HEK293 (cell line): ENCODE results near the gene NEU3.

Experiments used
- CTCF ChIA-PET: fragments of 350-600 bp; formaldehyde crosslinking; extraction: SDS; loops from one replicate; lab custom pipeline; 2021; ENCODE audit warnings: antibody characterized with exemption; lab: Yijun Ruan, JAX
- POLR2A ChIA-PET: fragments of 300-600 bp; formaldehyde crosslinking; extraction: SDS; loops from one replicate; lab custom pipeline; 2020; ENCODE audit warnings: antibody characterized with exemption, inconsistent platforms; lab: Yijun Ruan, JAX
- H3K27ac ChIP-seq: fragments of 200-500 bp; sonication (Bioruptor generic); 2 replicates; pipeline ENCODE4 v1.5.1; 2014; ENCODE audit warnings: low read depth, low read length, control low read depth, inconsistent platforms; ENCODE audit errors: extremely low read depth
- H3K36me3 ChIP-seq, 2 experiments: fragments of 200-500 bp in 1 of 2; sonication (Bioruptor generic) in 1 of 2; 1 replicate in 1 of 2; 2 replicates in 1 of 2; pipeline ENCODE4 v1.5.1; 2014 to 2017; ENCODE audit warnings: inconsistent platforms in 2 of 2, low read length in 2 of 2; ENCODE audit not compliant: control insufficient read depth in 2 of 2, insufficient read depth in 1 of 2
- H3K4me1 ChIP-seq: fragments of 200-500 bp; sonication (Bioruptor generic); 2 replicates; pipeline ENCODE4 v1.5.1; 2014; ENCODE audit warnings: mild to moderate bottlenecking, low read length, inconsistent platforms; ENCODE audit not compliant: control insufficient read depth, insufficient read depth
- H3K4me3 ChIP-seq: 2 replicates; pipeline ENCODE4 v1.5.1; 2011; ENCODE audit warnings: low read depth, mild to moderate bottlenecking, control low read depth, low read length, moderate library complexity
- H3K9me3 ChIP-seq: fragments of 200-500 bp; sonication (Bioruptor generic); 2 replicates; pipeline ENCODE4 v1.5.1; 2014; ENCODE audit warnings: low read depth, low read length, inconsistent platforms; ENCODE audit not compliant: control insufficient read depth, insufficient read depth
- SP3 ChIP-seq: fragments of 450-650 bp; formaldehyde crosslinking; IDR thresholded peaks from 2 replicates; pipeline ENCODE4 v1.5.1; 2016; ENCODE audit warnings: missing biosample characterization, missing genetic modification characterization
- YY1 ChIP-seq: fragments of 450-650 bp; formaldehyde crosslinking; IDR thresholded peaks from 2 replicates; pipeline ENCODE4 v1.5.1; 2018; ENCODE audit warnings: missing biosample characterization, missing genetic modification characterization
- ZNF112 ChIP-seq: fragments of 450-650 bp; formaldehyde crosslinking; IDR thresholded peaks from 2 replicates; pipeline ENCODE4 v1.5.0; 2017; ENCODE audit warnings: missing biosample characterization, missing genetic modification characterization
- ZNF114 ChIP-seq: fragments of 450-650 bp; formaldehyde crosslinking; IDR thresholded peaks from 2 replicates; pipeline ENCODE4 v1.5.0; 2017; ENCODE audit warnings: missing biosample characterization, missing genetic modification characterization
- ZNF623 ChIP-seq: fragments of 450-650 bp; formaldehyde crosslinking; IDR thresholded peaks from 2 replicates; pipeline ENCODE4 v1.5.1; 2016; ENCODE audit warnings: missing biosample characterization, missing genetic modification characterization
- ZNF777 ChIP-seq: fragments of 450-650 bp; formaldehyde crosslinking; IDR thresholded peaks from 2 replicates; pipeline ENCODE4 v1.5.1; 2017; ENCODE audit warnings: missing biosample characterization, missing genetic modification characterization, borderline replicate concordance
- TF ChIP-seq, protein P1 (sequence below): fragments of 450-650 bp; formaldehyde crosslinking; IDR thresholded peaks from 2 replicates; pipeline ENCODE4 v1.5.1; 2016; ENCODE audit warnings: missing biosample characterization, missing genetic modification characterization

NEU3 gene

DNA sequence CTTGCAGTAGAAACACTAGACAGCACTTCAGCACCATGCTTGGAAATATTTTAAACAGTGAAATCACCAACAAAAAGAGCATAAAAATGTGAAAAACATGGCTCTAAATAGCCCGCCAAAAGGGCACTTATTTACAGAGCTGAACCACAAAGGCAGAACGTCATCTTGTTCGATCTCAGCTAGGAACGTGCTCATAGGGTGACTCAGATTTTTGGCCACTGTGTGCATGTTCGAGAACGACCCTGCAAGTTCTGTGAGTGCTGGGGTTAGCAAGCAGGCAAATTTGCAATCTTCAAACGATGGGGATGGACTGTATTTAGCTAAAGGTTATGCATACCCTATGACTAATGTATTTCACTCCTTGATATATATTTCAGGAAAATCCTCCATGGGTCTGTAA, 77.3 kb downstream of the NEU3 start:
- Histone ChIP-seq H3K27ac (no peak overlapping the region), H3K4me3 (no peak overlapping the region), H3K4me1 (no peaks in the 10 kb centered on the region), H3K36me3 (no peaks in the 10 kb centered on the region), H3K9me3 (no peaks in the 10 kb centered on the region)
- ChIA-PET POLR2A (interaction anchor here (0.6 kb wide), 1 partner anchor 433 kb away, joined by 3 read pairs; no protein-coding TSS in a partner anchor), CTCF (interaction anchor here (0.7 to 1.9 kb wide), 4 partner anchors 37 to 139 kb away, joined by 3 to 9 read pairs (median 6); no protein-coding TSS in a partner anchor)
- TF ChIP-seq, protein P1, sequence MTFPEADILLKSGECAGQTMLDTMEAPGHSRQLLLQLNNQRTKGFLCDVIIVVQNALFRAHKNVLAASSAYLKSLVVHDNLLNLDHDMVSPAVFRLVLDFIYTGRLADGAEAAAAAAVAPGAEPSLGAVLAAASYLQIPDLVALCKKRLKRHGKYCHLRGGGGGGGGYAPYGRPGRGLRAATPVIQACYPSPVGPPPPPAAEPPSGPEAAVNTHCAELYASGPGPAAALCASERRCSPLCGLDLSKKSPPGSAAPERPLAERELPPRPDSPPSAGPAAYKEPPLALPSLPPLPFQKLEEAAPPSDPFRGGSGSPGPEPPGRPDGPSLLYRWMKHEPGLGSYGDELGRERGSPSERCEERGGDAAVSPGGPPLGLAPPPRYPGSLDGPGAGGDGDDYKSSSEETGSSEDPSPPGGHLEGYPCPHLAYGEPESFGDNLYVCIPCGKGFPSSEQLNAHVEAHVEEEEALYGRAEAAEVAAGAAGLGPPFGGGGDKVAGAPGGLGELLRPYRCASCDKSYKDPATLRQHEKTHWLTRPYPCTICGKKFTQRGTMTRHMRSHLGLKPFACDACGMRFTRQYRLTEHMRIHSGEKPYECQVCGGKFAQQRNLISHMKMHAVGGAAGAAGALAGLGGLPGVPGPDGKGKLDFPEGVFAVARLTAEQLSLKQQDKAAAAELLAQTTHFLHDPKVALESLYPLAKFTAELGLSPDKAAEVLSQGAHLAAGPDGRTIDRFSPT (tag by site-specific recombination) = no peak
- TF ChIP-seq ZNF114 (tag by site-specific recombination) (no peak), ZNF623 (tag by site-specific recombination) (no peak), ZNF112 (tag by site-specific recombination) (no peak), YY1 (tag by site-specific recombination) (no peak), ZNF777 (tag by site-specific recombination) (no peak), SP3 (tag by site-specific recombination) (no peak)
